Nephron progenitor cell (in vitro differentiated cells): ENCODE data around the gene NMT1.

ENCODE experiments used
- DNase-seq: peaks from one replicate; pipeline ENCODE4 v3.0.0; 2021
- H3K27ac Mint-ChIP-seq: 2 replicates; pipeline ENCODE4 v1.8.0; 2021; ENCODE audit warnings: mild to moderate bottlenecking, moderate library complexity, mixed read lengths
- H3K27me3 Mint-ChIP-seq: 2 replicates; pipeline ENCODE4 v1.8.0; 2021; ENCODE audit warnings: mild to moderate bottlenecking, low read depth, mixed read lengths; ENCODE audit not compliant: poor library complexity
- H3K36me3 Mint-ChIP-seq: 2 replicates; pipeline ENCODE4 v1.8.0; 2021; ENCODE audit warnings: low read depth, mixed read lengths
- H3K4me1 Mint-ChIP-seq: 2 replicates; pipeline ENCODE4 v1.8.0; 2021; ENCODE audit warnings: mixed read lengths
- H3K4me3 Mint-ChIP-seq: 2 replicates; pipeline ENCODE4 v1.8.0; 2021; ENCODE audit warnings: mild to moderate bottlenecking, moderate library complexity, mixed read lengths
- H3K9me3 Mint-ChIP-seq: 2 replicates; pipeline ENCODE4 v1.8.0; 2021; ENCODE audit warnings: mild to moderate bottlenecking, moderate library complexity, mixed read lengths
- CTCF ChIP-seq: fragments of 200-600 bp; sonication (generic); IDR thresholded peaks from 2 replicates; pipeline ENCODE4 v1.5.0; 2021; ENCODE audit warnings: antibody characterized with exemption

Gene NMT1

GRCh38 chr17:45149669-45150664, 88.8 kb downstream of the NMT1 start:
- peak; percentile 58 for DNase-seq
- Mint-ChIP-seq H3K27me3 (peaks cover 9% of the 10 kb centered on the region), H3K36me3 (no peaks in the 10 kb centered on the region), H3K9me3 (no peaks in the 10 kb centered on the region), H3K4me3 (peak overlapping the region; percentile 100), H3K27ac (peak overlapping the region; percentile 100), H3K4me1 (peaks cover 38% of the 10 kb centered on the region)
- TF ChIP-seq CTCF = no peak

GRCh38 chr17:45150911-45151809, 90.0 kb downstream of the NMT1 start:
- Mint-ChIP-seq H3K27me3 (peaks cover 12% of the 10 kb centered on the region), H3K9me3 (no peaks in the 10 kb centered on the region), H3K4me3 (peak overlapping the region; percentile 100), H3K4me1 (peaks cover 39% of the 10 kb centered on the region), H3K27ac (peak overlapping the region; percentile 41), H3K36me3 (peaks cover 8% of the 10 kb centered on the region)
- no peak for TF ChIP-seq CTCF
- no peak for DNase-seq

GRCh38 chr17:45155029-45155428, 93.9 kb downstream of the NMT1 start:
- peak overlapping the region; percentile 50 for H3K27ac Mint-ChIP-seq
- no peaks in the 10 kb centered on the region for H3K9me3 Mint-ChIP-seq
- H3K4me1 Mint-ChIP-seq = peaks cover 49% of the 10 kb centered on the region
- no peak overlapping the region for H3K4me3 Mint-ChIP-seq
- H3K27me3 Mint-ChIP-seq = peaks cover 2% of the 10 kb centered on the region
- no peak for TF ChIP-seq CTCF
- DNase-seq = no peak
- peaks cover 23% of the 10 kb centered on the region for H3K36me3 Mint-ChIP-seq

GRCh38 chr17:45155483-45155882, 94.4 kb downstream of the NMT1 start:
- DNase-seq = no peak
- Mint-ChIP-seq H3K36me3 (peaks cover 23% of the 10 kb centered on the region), H3K4me3 (no peak overlapping the region), H3K9me3 (no peaks in the 10 kb centered on the region), H3K27ac (peak overlapping the region; percentile 50), H3K27me3 (peaks cover 2% of the 10 kb centered on the region), H3K4me1 (peaks cover 51% of the 10 kb centered on the region)
- no peak for TF ChIP-seq CTCF

GRCh38 chr17:45156242-45156641, 95.1 kb downstream of the NMT1 start:
- DNase-seq = no peak
- Mint-ChIP-seq H3K36me3 (peaks cover 23% of the 10 kb centered on the region), H3K27ac (no peak overlapping the region), H3K27me3 (peaks cover 2% of the 10 kb centered on the region), H3K4me1 (peaks cover 45% of the 10 kb centered on the region), H3K9me3 (no peaks in the 10 kb centered on the region), H3K4me3 (no peak overlapping the region)
- no peak for TF ChIP-seq CTCF
